ENCODE data around the gene MAP3K5.

MAP3K5 gene

GRCh38 chr6:136744889-136745288 lies 47.4 kb downstream of the MAP3K5 start:
- TF ChIP-seq FOXP2 (optimal IDR thresholded peaks at IDR 0.05; ENCODE audit: borderline replicate concordance, extremely low read depth, extremely low read length, insufficient read depth) (no peak), TAF1 (IDR thresholded peaks at IDR 0.05; ENCODE audit: borderline replicate concordance, insufficient read depth, low read length) (no peak), REST (IDR thresholded peaks at IDR 0.05; ENCODE audit: insufficient read depth in 1 of 2, low read depth in 2 of 2, low read length in 2 of 2) (no peak), POLR2AphosphoS5 (IDR thresholded peaks at IDR 0.05; ENCODE audit: low read depth, low read length) (no peak), SIN3A (IDR thresholded peaks at IDR 0.05; ENCODE audit: borderline replicate concordance, insufficient read depth, low read length) (no peak)

- TF ChIP-seq REST (IDR thresholded peaks at IDR 0.05; ENCODE audit: insufficient read depth in 1 of 2, low read depth in 2 of 2, low read length in 2 of 2) (no peak), POLR2AphosphoS5 (IDR thresholded peaks at IDR 0.05; ENCODE audit: low read depth, low read length) (no peak), FOXP2 (optimal IDR thresholded peaks at IDR 0.05; ENCODE audit: borderline replicate concordance, extremely low read depth, extremely low read length, insufficient read depth) (no peak), TAF1 (IDR thresholded peaks at IDR 0.05; ENCODE audit: borderline replicate concordance, insufficient read depth, low read length) (no peak), SIN3A (IDR thresholded peaks at IDR 0.05; ENCODE audit: borderline replicate concordance, insufficient read depth, low read length) (no peak)
Measured at GRCh38 chr6:136742125-136742524, 50.2 kb downstream of the MAP3K5 start.

- TF ChIP-seq REST (IDR thresholded peaks at IDR 0.05; ENCODE audit: insufficient read depth in 1 of 2, low read depth in 2 of 2, low read length in 2 of 2): no peak
- no peak for TF ChIP-seq TAF1 (IDR thresholded peaks at IDR 0.05; ENCODE audit: borderline replicate concordance, insufficient read depth, low read length)
- no peak for TF ChIP-seq SIN3A (IDR thresholded peaks at IDR 0.05; ENCODE audit: borderline replicate concordance, insufficient read depth, low read length)
- TF ChIP-seq FOXP2 (optimal IDR thresholded peaks at IDR 0.05; ENCODE audit: borderline replicate concordance, extremely low read depth, extremely low read length, insufficient read depth): no peak
- no peak for TF ChIP-seq POLR2AphosphoS5 (IDR thresholded peaks at IDR 0.05; ENCODE audit: low read depth, low read length)
Measured at GRCh38 chr6:136740050-136740974, 52.0 kb downstream of the MAP3K5 start.

GRCh38 chr6:136739501-136739900 lies 52.8 kb downstream of the MAP3K5 start:
- TF ChIP-seq POLR2AphosphoS5 (IDR thresholded peaks at IDR 0.05; ENCODE audit: low read depth, low read length) (no peak), FOXP2 (optimal IDR thresholded peaks at IDR 0.05; ENCODE audit: borderline replicate concordance, extremely low read depth, extremely low read length, insufficient read depth) (no peak), SIN3A (IDR thresholded peaks at IDR 0.05; ENCODE audit: borderline replicate concordance, insufficient read depth, low read length) (no peak), REST (IDR thresholded peaks at IDR 0.05; ENCODE audit: insufficient read depth in 1 of 2, low read depth in 2 of 2, low read length in 2 of 2) (no peak), TAF1 (IDR thresholded peaks at IDR 0.05; ENCODE audit: borderline replicate concordance, insufficient read depth, low read length) (no peak)
